CD4-positive, alpha-beta T cell treated with Interleukin-6 at 100 ng/mL for 8 hours (primary cell): ENCODE data around the gene CREB3.

Experiments
- DNase-seq: peaks from one replicate; pipeline ENCODE4 v3.0.0-alpha.2; 2020; ENCODE audit warnings: mixed read lengths, low spot score

The CREB3 gene

GRCh38 chr9:35749515-35750255 is 17.2 kb downstream of the CREB3 start:
- peak; percentile 45 for DNase-seq

GRCh38 chr9:35750256-35750531 is 17.7 kb downstream of the CREB3 start:
- no peak for DNase-seq

- no peak for DNase-seq
These were observed 21.0 kb downstream of the CREB3 start for GRCh38 chr9:35753466-35753865.

GRCh38 chr9:35754264-35754663 is 21.8 kb downstream of the CREB3 start, which contains the start of gene MSMP:
MSMP (minus strand) TSS chr9:35754276; CDS start chr9:35754129, 147 bp downstream.
- no peak for DNase-seq

GRCh38 chr9:35755071-35755470 is 22.6 kb downstream of the CREB3 start:
- no peak for DNase-seq

- DNase-seq = peak; percentile 76
These were observed 24.1 kb downstream of the CREB3 start for GRCh38 chr9:35756275-35757225.

- DNase-seq = no peak
These were observed 24.9 kb downstream of the CREB3 start for GRCh38 chr9:35757226-35757891.

- DNase-seq = no peak
These were observed 25.4 kb downstream of the CREB3 start for GRCh38 chr9:35757892-35758275.

- DNase-seq = no peak
These were observed 26.1 kb downstream of the CREB3 start for GRCh38 chr9:35758475-35759050.

GRCh38 chr9:35759795-35760194 is 27.3 kb downstream of the CREB3 start:
- no peak for DNase-seq

GRCh38 chr9:35760651-35761050 is 28.2 kb downstream of the CREB3 start:
- no peak for DNase-seq

GRCh38 chr9:35763181-35763580 is 30.7 kb downstream of the CREB3 start:
- no peak for DNase-seq

- DNase-seq = no peak
These were observed 31.3 kb downstream of the CREB3 start for GRCh38 chr9:35763803-35764202.

GRCh38 chr9:35766997-35767396 is 34.5 kb downstream of the CREB3 start:
- DNase-seq = no peak

GRCh38 chr9:35767458-35767857 is 35.0 kb downstream of the CREB3 start:
- DNase-seq = no peak

GRCh38 chr9:35769763-35770162 is 37.3 kb downstream of the CREB3 start:
- DNase-seq = no peak

GRCh38 chr9:35771075-35771433 is 38.6 kb downstream of the CREB3 start:
- DNase-seq = no peak

GRCh38 chr9:35771534-35771933 is 39.1 kb downstream of the CREB3 start:
- no peak for DNase-seq

GRCh38 chr9:35771943-35772342 is 39.5 kb downstream of the CREB3 start:
- DNase-seq = no peak

GRCh38 chr9:35774907-35775635 is 42.6 kb downstream of the CREB3 start:
- DNase-seq = no peak

- DNase-seq = no peak
These were observed 43.6 kb downstream of the CREB3 start for GRCh38 chr9:35776018-35776417.

- no peak for DNase-seq
These were observed 46.0 kb downstream of the CREB3 start for GRCh38 chr9:35778496-35778895.
